SK-N-SH treated with all-trans-retinoic acid at 6 μM for 48 hours (cell line): Measurements from ENCODE around the gene BRD2.

Source experiments
- ARNTL ChIP-seq: fragments of 450-650 bp; formaldehyde crosslinking; IDR thresholded peaks from 2 replicates; pipeline ENCODE4 v1.5.0; 2020; ENCODE audit warnings: low read depth, mild to moderate bottlenecking, moderate library complexity, borderline replicate concordance
- ESRRG ChIP-seq: fragments of 250-450 bp; sonication (Bioruptor Pico); IDR thresholded peaks from 2 replicates; pipeline ENCODE4 v1.6.1; 2021; ENCODE audit warnings: mild to moderate bottlenecking
- GLIS3 ChIP-seq: fragments of 250-450 bp; sonication (Bioruptor Pico); IDR thresholded peaks from 2 replicates; pipeline ENCODE4 v1.5.0; 2020; ENCODE audit warnings: mild to moderate bottlenecking, moderate library complexity
- ISL1 ChIP-seq: fragments of 250-450 bp; sonication (Bioruptor Pico); IDR thresholded peaks from 2 replicates; pipeline ENCODE4 v2.1.2; 2022; ENCODE audit warnings: mild to moderate bottlenecking, moderate library complexity
- PATZ1 ChIP-seq: fragments of 250-450 bp; sonication (Bioruptor Pico); IDR thresholded peaks from 2 replicates; pipeline ENCODE4 v1.8.0; 2020; ENCODE audit warnings: mild to moderate bottlenecking, moderate library complexity, borderline replicate concordance
- PPARA ChIP-seq: fragments of 250-450 bp; sonication (Bioruptor Pico); IDR thresholded peaks from 2 replicates; pipeline ENCODE4 v1.5.0; 2020; ENCODE audit warnings: mild to moderate bottlenecking, borderline replicate concordance
- TOX ChIP-seq: fragments of 250-450 bp; sonication (Bioruptor Pico); IDR thresholded peaks from 2 replicates; pipeline ENCODE4 v1.8.0; 2021; ENCODE audit warnings: mild to moderate bottlenecking, moderate library complexity, borderline replicate concordance
- ZFP3 ChIP-seq: fragments of 250-450 bp; sonication (Bioruptor Pico); IDR thresholded peaks from 2 replicates; pipeline ENCODE4 v1.5.0; 2020; ENCODE audit warnings: mild to moderate bottlenecking, moderate library complexity
- ZNF565 ChIP-seq: fragments of 450-650 bp; formaldehyde crosslinking; conservative IDR thresholded peaks from 2 replicates; pipeline ENCODE4 v1.5.0; 2020; ENCODE audit warnings: low read depth, mild to moderate bottlenecking, moderate library complexity

DNA sequence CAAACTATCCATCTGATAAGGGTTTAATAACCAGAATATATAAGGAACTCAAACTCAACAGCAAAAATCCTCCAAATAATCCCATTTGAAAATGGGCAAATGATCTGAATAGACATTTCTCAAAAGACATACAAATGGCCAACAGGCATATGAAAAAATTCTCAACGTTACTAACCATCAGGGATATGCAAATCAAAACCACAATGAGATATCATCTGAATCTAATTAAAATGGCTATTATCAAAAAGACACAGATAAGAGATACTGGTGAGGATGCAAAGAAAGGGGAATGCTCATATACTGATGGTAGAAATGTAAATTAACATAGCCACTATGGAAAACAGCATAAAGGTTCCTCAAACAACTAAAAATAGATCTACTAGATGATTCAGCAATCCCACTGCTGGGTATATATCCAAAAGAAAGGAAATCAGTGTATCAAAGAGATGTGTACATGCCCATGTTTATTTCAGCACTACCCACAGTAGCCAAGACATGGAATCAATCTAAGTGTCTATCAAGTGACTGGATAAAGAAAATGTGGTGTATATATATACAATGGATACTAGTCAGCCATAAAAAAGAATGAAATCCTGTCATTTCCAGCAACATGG lies 6.1 kb upstream of the BRD2 start:
- TF ChIP-seq PATZ1 (CRISPR knock-in tag) = no peak
- no peak for TF ChIP-seq TOX (CRISPR knock-in tag)
- TF ChIP-seq ZFP3 (CRISPR knock-in tag) = no peak
- no peak for TF ChIP-seq ISL1 (CRISPR knock-in tag)
- TF ChIP-seq GLIS3 = no peak
- TF ChIP-seq PPARA (CRISPR knock-in tag) = no peak
- no peak for TF ChIP-seq ESRRG (CRISPR knock-in tag)
- no peak for TF ChIP-seq ZNF565
- no peak for TF ChIP-seq ARNTL
